Epithelial cell of proximal tubule (primary cell): ENCODE measurements around the gene SERPINC1. TPM values are rescaled to one million over a fixed set of nuclear protein-coding genes. Genes with fewer than 3 reads are reported as not detected.

Source experiments
- DNase-seq: peaks from one replicate; pipeline ENCODE4 v3.0.0-alpha.2; 2011; ENCODE audit warnings: low read depth
- H3K4me3 ChIP-seq: 2 replicates; pipeline ENCODE4 v1.5.1; 2011; ENCODE audit warnings: low read depth, mild to moderate bottlenecking, low read length
- total RNA-seq: library from RNA; depleted of rRNA; stranded (reverse); fragments of >200 nt; gene quantifications from 2 replicates; pipeline ENCODE4 v1.2.3, GENCODE V29; 2015
- TF ChIP-seq, protein P1 (sequence below): conservative IDR thresholded peaks from 2 replicates; pipeline ENCODE4 v1.5.1; 2012; ENCODE audit warnings: low read depth, mild to moderate bottlenecking, low read length

The SERPINC1 gene
- total RNA-seq, 1 donor from 2014 or later = not detected

DNA sequence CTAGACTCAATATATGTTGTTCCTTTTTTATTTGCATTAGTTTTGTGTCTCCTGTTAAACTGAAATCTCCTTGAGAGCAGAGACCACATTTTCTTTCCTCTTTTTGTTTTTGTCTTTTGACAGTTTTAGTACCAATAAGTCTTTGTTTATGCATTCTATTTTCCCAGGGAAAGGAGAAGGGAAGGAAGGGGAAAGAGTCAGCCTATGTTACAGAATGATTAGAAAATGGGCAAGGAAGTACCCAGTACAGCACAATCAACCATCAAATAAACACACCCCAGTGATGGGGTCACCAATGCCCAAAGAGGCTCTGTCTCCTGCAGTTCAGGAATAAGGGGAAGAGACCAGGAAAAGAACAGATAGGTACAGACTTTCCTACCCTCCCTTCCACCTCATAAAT lies 38.9 kb downstream of the SERPINC1 start:
- no peak overlapping the region for H3K4me3 ChIP-seq
- TF ChIP-seq, protein P1, sequence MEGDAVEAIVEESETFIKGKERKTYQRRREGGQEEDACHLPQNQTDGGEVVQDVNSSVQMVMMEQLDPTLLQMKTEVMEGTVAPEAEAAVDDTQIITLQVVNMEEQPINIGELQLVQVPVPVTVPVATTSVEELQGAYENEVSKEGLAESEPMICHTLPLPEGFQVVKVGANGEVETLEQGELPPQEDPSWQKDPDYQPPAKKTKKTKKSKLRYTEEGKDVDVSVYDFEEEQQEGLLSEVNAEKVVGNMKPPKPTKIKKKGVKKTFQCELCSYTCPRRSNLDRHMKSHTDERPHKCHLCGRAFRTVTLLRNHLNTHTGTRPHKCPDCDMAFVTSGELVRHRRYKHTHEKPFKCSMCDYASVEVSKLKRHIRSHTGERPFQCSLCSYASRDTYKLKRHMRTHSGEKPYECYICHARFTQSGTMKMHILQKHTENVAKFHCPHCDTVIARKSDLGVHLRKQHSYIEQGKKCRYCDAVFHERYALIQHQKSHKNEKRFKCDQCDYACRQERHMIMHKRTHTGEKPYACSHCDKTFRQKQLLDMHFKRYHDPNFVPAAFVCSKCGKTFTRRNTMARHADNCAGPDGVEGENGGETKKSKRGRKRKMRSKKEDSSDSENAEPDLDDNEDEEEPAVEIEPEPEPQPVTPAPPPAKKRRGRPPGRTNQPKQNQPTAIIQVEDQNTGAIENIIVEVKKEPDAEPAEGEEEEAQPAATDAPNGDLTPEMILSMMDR = no peak
- no peak for DNase-seq

DNA sequence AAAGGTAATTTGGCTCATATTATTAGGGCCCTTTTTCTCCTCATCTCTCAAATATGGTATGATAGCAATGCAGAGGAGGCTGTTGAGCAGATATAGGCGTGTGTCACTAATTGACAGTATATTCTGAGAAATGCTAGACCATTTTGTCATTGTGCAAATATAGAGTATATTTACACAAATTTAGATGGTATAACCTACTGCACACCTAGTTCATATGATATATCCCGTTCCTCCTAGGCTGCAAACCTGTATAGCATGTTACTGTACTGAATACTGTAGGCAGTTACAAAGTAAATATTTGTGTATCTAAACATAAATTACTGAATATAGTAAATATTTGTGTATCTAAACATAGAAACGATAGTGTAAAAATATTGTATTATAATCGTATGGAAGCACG lies 40.4 kb downstream of the SERPINC1 start:
- no peak overlapping the region for H3K4me3 ChIP-seq
- TF ChIP-seq, protein P1 = no peak
- DNase-seq = no peak

DNA sequence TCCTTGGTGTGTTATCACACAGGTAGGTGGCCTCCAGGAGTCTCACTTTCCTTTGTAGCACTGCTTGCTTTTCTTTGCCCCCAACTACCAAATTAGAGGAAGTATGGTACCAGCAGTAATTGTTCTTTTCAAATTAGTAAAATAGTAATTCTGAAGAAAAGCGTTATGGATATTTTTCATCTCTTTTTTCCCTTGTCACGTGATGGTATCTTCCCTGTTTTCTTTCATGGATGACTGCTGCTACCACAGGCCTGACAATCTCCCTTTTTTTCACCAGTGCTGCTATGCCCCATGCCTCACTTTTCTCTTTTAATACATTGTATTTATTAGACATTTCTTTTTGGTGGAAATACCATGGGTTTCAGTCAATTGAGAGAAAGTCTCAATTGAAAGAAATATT lies 45.6 kb downstream of the SERPINC1 start:
- no peak for DNase-seq
- TF ChIP-seq, protein P1 = no peak

DNA sequence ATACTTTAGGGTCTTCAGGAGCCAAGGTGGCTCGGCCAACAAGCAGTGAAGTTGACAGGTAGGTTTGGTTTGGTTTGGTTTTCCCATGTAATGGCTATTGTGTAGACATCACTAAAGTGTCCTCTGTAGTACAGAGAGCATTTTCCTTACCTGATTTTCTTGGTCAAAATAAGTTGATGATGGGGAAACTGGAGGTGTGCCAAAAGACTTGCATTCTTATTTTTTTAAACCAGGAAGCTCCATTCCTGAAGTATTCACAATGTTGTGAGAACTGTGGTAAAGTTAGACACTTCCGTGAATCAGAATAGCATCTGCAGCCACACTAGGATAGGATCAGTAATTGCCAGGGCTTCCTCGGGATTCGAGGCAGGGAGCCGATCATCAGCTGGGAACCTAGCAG lies 46.0 kb downstream of the SERPINC1 start:
- no peak overlapping the region for H3K4me3 ChIP-seq
- TF ChIP-seq, protein P1 = no peak
- no peak for DNase-seq

More for the DNA sequence above, 45.6 kb downstream of the SERPINC1 start:
- no peak overlapping the region for H3K4me3 ChIP-seq

DNA sequence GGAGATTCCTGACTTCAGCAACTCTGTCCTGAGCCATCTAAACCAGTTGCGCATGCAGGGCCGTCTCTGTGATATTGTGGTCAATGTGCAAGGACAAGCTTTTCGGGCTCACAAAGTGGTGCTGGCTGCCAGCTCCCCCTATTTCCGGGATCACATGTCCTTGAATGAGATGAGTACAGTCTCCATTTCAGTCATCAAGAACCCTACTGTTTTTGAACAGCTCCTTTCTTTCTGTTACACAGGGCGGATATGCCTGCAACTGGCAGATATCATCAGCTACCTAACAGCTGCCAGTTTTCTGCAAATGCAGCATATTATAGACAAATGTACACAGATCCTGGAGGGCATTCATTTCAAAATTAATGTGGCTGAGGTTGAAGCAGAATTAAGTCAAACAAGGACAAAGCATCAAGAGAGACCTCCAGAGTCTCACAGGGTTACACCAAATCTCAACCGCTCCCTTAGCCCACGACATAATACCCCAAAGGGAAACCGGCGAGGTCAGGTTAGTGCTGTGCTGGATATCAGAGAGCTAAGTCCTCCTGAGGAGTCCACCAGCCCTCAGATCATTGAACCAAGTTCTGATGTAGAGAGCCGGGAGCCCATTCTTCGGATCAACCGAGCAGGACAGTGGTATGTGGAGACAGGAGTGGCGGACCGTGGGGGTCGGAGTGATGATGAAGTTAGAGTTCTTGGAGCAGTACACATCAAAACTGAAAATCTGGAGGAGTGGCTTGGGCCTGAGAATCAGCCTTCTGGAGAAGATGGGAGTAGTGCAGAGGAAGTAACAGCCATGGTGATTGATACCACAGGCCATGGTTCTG lies 46.7 kb downstream of the SERPINC1 start:
- DNase-seq = no peak
- no peak overlapping the region for H3K4me3 ChIP-seq
- TF ChIP-seq, protein P1 = no peak

DNA sequence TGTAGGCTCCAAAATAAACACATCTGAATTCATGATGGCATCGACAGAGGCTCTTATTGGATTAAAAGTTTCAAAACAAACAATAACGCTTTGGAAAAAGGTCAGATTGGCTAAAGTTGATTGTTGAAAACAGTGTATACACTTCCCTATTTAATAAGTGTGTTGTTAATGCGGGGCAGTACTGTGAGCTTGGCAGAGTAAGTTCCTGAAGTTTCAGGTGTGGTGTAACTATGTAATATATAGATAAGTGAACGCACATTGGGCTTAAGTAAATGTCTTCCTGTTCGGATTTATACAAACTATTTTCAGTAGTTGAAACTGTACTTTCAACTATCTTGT lies 48.1 kb downstream of the SERPINC1 start:
- H3K4me3 ChIP-seq = peak overlapping the region; percentile 94
- TF ChIP-seq, protein P1 = no peak

More for the DNA sequence above, 48.1 kb downstream of the SERPINC1 start:
- no peak for DNase-seq
